Neural cell (in vitro differentiated cells): ENCODE measurements around the gene OTOG.

Source experiments
- SMC3 ChIP-seq: fragments of 450-650 bp; conservative IDR thresholded peaks from 2 replicates; pipeline ENCODE4 v1.6.1; 2014; ENCODE audit warnings: antibody characterized with exemption, mild to moderate bottlenecking, moderate library complexity; ENCODE audit not compliant: poor library complexity
- TAF1 ChIP-seq: IDR thresholded peaks from 2 replicates; pipeline ENCODE4 v1.6.1; 2012; ENCODE audit warnings: low read depth
- TF ChIP-seq, protein P1 (sequence below): fragments of 450-650 bp; IDR thresholded peaks from 2 replicates; pipeline ENCODE4 v1.5.1; 2014; ENCODE audit warnings: antibody characterized with exemption, mild to moderate bottlenecking, moderate library complexity; ENCODE audit not compliant: poor library complexity, severe bottlenecking

DNA sequence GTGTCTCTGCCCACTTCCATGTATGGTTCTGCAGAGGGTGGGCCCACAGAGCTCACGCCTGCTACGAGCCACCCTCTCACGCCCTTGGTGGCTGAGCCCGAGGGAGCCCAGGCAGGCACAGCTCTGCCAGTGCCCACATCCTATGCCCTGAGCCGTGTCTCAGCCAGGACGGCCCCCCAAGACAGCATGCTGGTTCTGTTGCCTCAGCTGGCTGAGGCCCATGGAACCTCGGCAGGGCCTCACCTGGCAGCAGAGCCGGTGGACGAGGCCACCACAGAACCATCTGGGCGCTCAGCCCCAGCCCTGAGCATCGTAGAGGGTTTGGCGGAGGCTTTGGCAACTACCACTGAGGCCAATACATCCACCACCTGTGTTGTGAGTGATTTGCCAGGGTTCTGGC, 64.0 kb downstream of the OTOG start:
- TF ChIP-seq TAF1 (no peak), SMC3 (no peak)
- TF ChIP-seq, protein P1, sequence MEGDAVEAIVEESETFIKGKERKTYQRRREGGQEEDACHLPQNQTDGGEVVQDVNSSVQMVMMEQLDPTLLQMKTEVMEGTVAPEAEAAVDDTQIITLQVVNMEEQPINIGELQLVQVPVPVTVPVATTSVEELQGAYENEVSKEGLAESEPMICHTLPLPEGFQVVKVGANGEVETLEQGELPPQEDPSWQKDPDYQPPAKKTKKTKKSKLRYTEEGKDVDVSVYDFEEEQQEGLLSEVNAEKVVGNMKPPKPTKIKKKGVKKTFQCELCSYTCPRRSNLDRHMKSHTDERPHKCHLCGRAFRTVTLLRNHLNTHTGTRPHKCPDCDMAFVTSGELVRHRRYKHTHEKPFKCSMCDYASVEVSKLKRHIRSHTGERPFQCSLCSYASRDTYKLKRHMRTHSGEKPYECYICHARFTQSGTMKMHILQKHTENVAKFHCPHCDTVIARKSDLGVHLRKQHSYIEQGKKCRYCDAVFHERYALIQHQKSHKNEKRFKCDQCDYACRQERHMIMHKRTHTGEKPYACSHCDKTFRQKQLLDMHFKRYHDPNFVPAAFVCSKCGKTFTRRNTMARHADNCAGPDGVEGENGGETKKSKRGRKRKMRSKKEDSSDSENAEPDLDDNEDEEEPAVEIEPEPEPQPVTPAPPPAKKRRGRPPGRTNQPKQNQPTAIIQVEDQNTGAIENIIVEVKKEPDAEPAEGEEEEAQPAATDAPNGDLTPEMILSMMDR, result no peak
